SK-N-SH (cell line): ENCODE results near the gene PARVG. TPM values are rescaled to one million over a fixed set of nuclear protein-coding genes. Genes with fewer than 3 reads are reported as not detected.
A peak's percentile ranks its signal among the peaks of the same experiment; 100 is the strongest.

Experiments
- CTCF ChIA-PET: fragments of 300-600, 350-600 bp; formaldehyde crosslinking; extraction: SDS; loops from one replicate; lab custom pipeline; 2021; lab: Yijun Ruan, JAX
- POLR2A ChIA-PET: fragments of 350-600 bp; sonication (Branson Sonifier 250); formaldehyde crosslinking; extraction: SDS; loops from one replicate; lab custom pipeline; 2020; ENCODE audit warnings: antibody characterized with exemption, inconsistent platforms; lab: Yijun Ruan, JAX
- DNase-seq: peaks from one replicate; pipeline ENCODE4 v3.0.0; 2012
- H2AFZ ChIP-seq: fragments of 200-600 bp; sonication (generic); 2 replicates; pipeline ENCODE4 v1.8.1; 2016; ENCODE audit warnings: antibody characterized with exemption, mild to moderate bottlenecking, low read depth
- H3F3A ChIP-seq: fragments of 200-600 bp; sonication (generic); replicated peaks from 2 replicates; pipeline ENCODE3; 2016; ENCODE audit warnings: antibody characterized with exemption, mild to moderate bottlenecking; ENCODE audit not compliant: insufficient read depth
- H3K27ac ChIP-seq, 2 experiments: fragments of 200-500 bp in 1 of 2; fragments of 200-600 bp in 1 of 2; sonication (Bioruptor generic) in 1 of 2; sonication (generic), shearing (Covaris generic) in 1 of 2; 2 replicates each; pipeline versions ENCODE4 v1.5.1 to v1.6.1; 2014 to 2016; ENCODE audit warnings: low read depth in 2 of 2, inconsistent platforms in 1 of 2, low read length in 1 of 2, mild to moderate bottlenecking in 1 of 2, mixed read lengths in 1 of 2
- H3K27me3 ChIP-seq: fragments of 200-600 bp; sonication (generic), shearing (Covaris generic); 2 replicates; pipeline ENCODE4 v1.6.1; 2016; ENCODE audit warnings: mixed run types; ENCODE audit not compliant: insufficient read depth
- H3K36me3 ChIP-seq, 2 experiments: fragments of 200-500 bp in 1 of 2; fragments of 200-600 bp in 1 of 2; sonication (Bioruptor generic) in 1 of 2; sonication (generic) in 1 of 2; replicated peaks in 1 of 2; 2 replicates each; pipeline versions ENCODE3 to v1.5.1; 2014 to 2016; ENCODE audit warnings: low read length in 1 of 2, mild to moderate bottlenecking in 1 of 2; ENCODE audit not compliant: insufficient read depth in 2 of 2, control insufficient read depth in 1 of 2
- H3K4me1 ChIP-seq, 2 experiments: fragments of 200-500 bp in 1 of 2; fragments of 200-600 bp in 1 of 2; sonication (Bioruptor generic) in 1 of 2; sonication (generic), shearing (Covaris generic) in 1 of 2; 2 replicates each; pipeline versions ENCODE4 v1.5.1 to v1.6.1; 2014 to 2016; ENCODE audit warnings: low read depth in 1 of 2, low read length in 1 of 2, mixed run types in 1 of 2; ENCODE audit not compliant: insufficient read depth in 2 of 2, control insufficient read depth in 1 of 2
- H3K4me2 ChIP-seq: fragments of 200-600 bp; sonication (generic), shearing (Covaris generic); 2 replicates; pipeline ENCODE4 v1.6.1; 2017; ENCODE audit warnings: mixed run types
- H3K4me3 ChIP-seq, 2 experiments: fragments of 200-500 bp in 1 of 2; fragments of 200-600 bp in 1 of 2; sonication (Bioruptor generic) in 1 of 2; sonication (generic), shearing (Covaris generic) in 1 of 2; 2 replicates each; pipeline versions ENCODE4 v1.5.1 to v1.8.1; 2014 to 2016; ENCODE audit warnings: low read depth in 2 of 2, inconsistent platforms in 1 of 2, low read length in 1 of 2, mild to moderate bottlenecking in 1 of 2, mixed read lengths in 1 of 2, moderate library complexity in 1 of 2
- H3K79me2 ChIP-seq: fragments of 200-600 bp; sonication (generic); 2 replicates; pipeline ENCODE4 v1.8.1; 2017; ENCODE audit warnings: mild to moderate bottlenecking; ENCODE audit not compliant: insufficient read depth
- H3K9ac ChIP-seq: fragments of 200-600 bp; sonication (generic); 2 replicates; pipeline ENCODE4 v1.6.1; 2017; ENCODE audit warnings: mixed run types
- H3K9me2 ChIP-seq: fragments of 200-600 bp; sonication (generic); 2 replicates; pipeline ENCODE4 v1.6.1; 2017; ENCODE audit warnings: mixed run types
- H3K9me3 ChIP-seq: fragments of 200-600 bp; sonication (generic); 2 replicates; pipeline ENCODE4 v1.6.1; 2017; ENCODE audit warnings: mixed run types, mild to moderate bottlenecking, moderate library complexity
- H4K20me1 ChIP-seq: fragments of 200-600 bp; sonication (generic); 2 replicates; pipeline ENCODE4 v1.6.1; 2017; ENCODE audit warnings: mild to moderate bottlenecking, mixed run types; ENCODE audit not compliant: insufficient read depth
- ELF1 ChIP-seq: IDR thresholded peaks from 2 replicates; pipeline ENCODE4 v1.4.0; 2012
- FOSL2 ChIP-seq: IDR thresholded peaks from 2 replicates; pipeline ENCODE4 v1.4.0; 2012; ENCODE audit warnings: low read depth, mild to moderate bottlenecking, moderate library complexity, borderline replicate concordance
- GABPA ChIP-seq: IDR thresholded peaks from 2 replicates; pipeline ENCODE4 v1.4.0; 2012; ENCODE audit warnings: low read depth, mild to moderate bottlenecking
- IRF3 ChIP-seq: fragments of 150-350 bp; IDR thresholded peaks from 2 replicates; pipeline ENCODE4 v1.6.1; 2016; ENCODE audit warnings: mild to moderate bottlenecking, low read depth, low read length
- MAX ChIP-seq: IDR thresholded peaks from 2 replicates; pipeline ENCODE4 v1.4.0; 2012; ENCODE audit warnings: low read depth
- MXI1 ChIP-seq: IDR thresholded peaks from 2 replicates; pipeline ENCODE4 v1.6.1; 2012; ENCODE audit warnings: mild to moderate bottlenecking, low read depth, low read length, improper control_type of control experiment
- NRF1 ChIP-seq: IDR thresholded peaks from 2 replicates; pipeline ENCODE4 v1.6.1; 2012; ENCODE audit warnings: low read depth, mild to moderate bottlenecking, low read length
- PBX3 ChIP-seq: IDR thresholded peaks from 2 replicates; pipeline ENCODE4; 2012
- POLR2AphosphoS5 ChIP-seq: IDR thresholded peaks from 2 replicates; pipeline ENCODE4 v1.6.1; 2012; ENCODE audit warnings: low read depth, low read length
- RFX5 ChIP-seq: IDR thresholded peaks from 2 replicates; pipeline ENCODE4 v1.6.1; 2012; ENCODE audit warnings: mild to moderate bottlenecking, improper control_type of control experiment, low read length
- RXRA ChIP-seq: IDR thresholded peaks from 2 replicates; pipeline ENCODE4 v1.4.0; 2012; ENCODE audit warnings: low read depth, mild to moderate bottlenecking, borderline replicate concordance
- SIN3A ChIP-seq: IDR thresholded peaks from 2 replicates; pipeline ENCODE4 v1.6.1; 2012; ENCODE audit warnings: low read depth, mild to moderate bottlenecking, low read length, moderate library complexity, borderline replicate concordance
- TAF1 ChIP-seq: IDR thresholded peaks from 2 replicates; pipeline ENCODE4 v1.6.1; 2012; ENCODE audit warnings: low read depth, mild to moderate bottlenecking, low read length, moderate library complexity, borderline replicate concordance
- TEAD4 ChIP-seq: IDR thresholded peaks from 2 replicates; pipeline ENCODE4 v1.4.0; 2012; ENCODE audit warnings: mild to moderate bottlenecking, borderline replicate concordance; ENCODE audit not compliant: insufficient read depth
- USF1 ChIP-seq: IDR thresholded peaks from 2 replicates; pipeline ENCODE4 v1.4.0; 2012; ENCODE audit warnings: low read depth, borderline replicate concordance
- YY1 ChIP-seq: IDR thresholded peaks from 2 replicates; pipeline ENCODE4 v1.4.0; 2012; ENCODE audit warnings: low read depth, mild to moderate bottlenecking
- ZBTB33 ChIP-seq: IDR thresholded peaks from 2 replicates; pipeline ENCODE4 v1.4.0; 2012; ENCODE audit warnings: low read depth, borderline replicate concordance
- WGBS: methylation state at CpG from one replicate; pipeline ENCODE4 v1.1.6; 2017; ENCODE audit warnings: low lambda C conversion rate; 5-methylcytosine and 5-hydroxymethylcytosine counted together
- polyA plus RNA-seq, 3 experiments: library from polyadenylated mRNA; depleted of rRNA; stranded (reverse); fragments of >200 nt; gene quantifications; 2 replicates each; pipeline ENCODE4 v1.2.3, GENCODE V29; 2012

PARVG gene
- polyA plus RNA-seq, 1 of the 3 experiments (the other 2 are of a cell fraction) = 0.05 TPM

- Histone ChIP-seq H3K27me3 (no peaks in the 10 kb centered on the region), H3K4me3 (no peak overlapping the region), H3K79me2 (no peaks in the 10 kb centered on the region), H3K4me1 (no peaks in the 10 kb centered on the region; a peak in 1 of 4 replicates), H3F3A (no peaks in the 10 kb centered on the region), H2AFZ (no peak overlapping the region), H3K9me3 (no peaks in the 10 kb centered on the region; the same call in 1 of the 2 replicates), H3K36me3 (no peaks in the 10 kb centered on the region), H3K9me2 (no peaks in the 10 kb centered on the region), H3K9ac (no peak overlapping the region), H4K20me1 (no peaks in the 10 kb centered on the region), H3K4me2 (no peak overlapping the region), H3K27ac (no peak overlapping the region)
- WGBS = 40% methylated on average over 12 of the region's 12 CpGs
- TF ChIP-seq ELF1 = no peak
- no peak for TF ChIP-seq TEAD4
- no peak for TF ChIP-seq RXRA
- no peak for TF ChIP-seq IRF3
- TF ChIP-seq ZBTB33 = no peak
- TF ChIP-seq POLR2AphosphoS5 = no peak
- TF ChIP-seq GABPA = no peak
- no peak for TF ChIP-seq FOSL2
- TF ChIP-seq MXI1 = no peak
- ChIA-PET POLR2A (interaction anchor here (0.6 kb wide), 2 partner anchors 55 to 86 kb away, joined by 3 to 4 read pairs; no protein-coding TSS in a partner anchor), CTCF (interaction anchor here (0.7 kb wide), 1 partner anchor 427 kb away, joined by 3 read pairs; no protein-coding TSS in a partner anchor)
- DNase-seq = peak; percentile 25
These were observed 31.5 kb downstream of the PARVG start for GRCh38 chr22:44211946-44212930.

GRCh38 chr22:44212936-44213335 is 32.2 kb downstream of the PARVG start:
- Histone ChIP-seq H3K9ac (no peak overlapping the region), H3K79me2 (no peaks in the 10 kb centered on the region), H2AFZ (no peak overlapping the region), H3K4me2 (no peak overlapping the region), H3K27me3 (no peaks in the 10 kb centered on the region), H3K4me1 (no peaks in the 10 kb centered on the region; a peak in 1 of 4 replicates), H4K20me1 (no peaks in the 10 kb centered on the region), H3K4me3 (no peak overlapping the region), H3K9me2 (no peaks in the 10 kb centered on the region), H3K36me3 (no peaks in the 10 kb centered on the region), H3K27ac (no peak overlapping the region), H3F3A (no peaks in the 10 kb centered on the region), H3K9me3 (no peaks in the 10 kb centered on the region; the same call in 1 of the 2 replicates)
- 33% methylated on average over 1 of the region's 1 CpG for WGBS
- no peak for DNase-seq
- ChIA-PET CTCF (interaction anchor here (0.7 kb wide), 1 partner anchor 426 kb away, joined by 3 read pairs; no protein-coding TSS in a partner anchor), POLR2A (no interaction called here)
- TF ChIP-seq SIN3A (no peak), POLR2AphosphoS5 (no peak), NRF1 (no peak), PBX3 (no peak), USF1 (no peak), TAF1 (no peak), IRF3 (no peak), YY1 (no peak), RFX5 (no peak), FOSL2 (no peak), ELF1 (no peak), MAX (no peak)
